HG03460 (cell line): Measurements from ENCODE around the gene PLBD2.

Experiments used
- ATAC-seq: cut with Tn5 transposase; IDR thresholded peaks from one replicate; pipeline ENCODE4 v1.9.1; 2021; ENCODE audit not compliant: unreplicated experiment

Gene PLBD2

DNA sequence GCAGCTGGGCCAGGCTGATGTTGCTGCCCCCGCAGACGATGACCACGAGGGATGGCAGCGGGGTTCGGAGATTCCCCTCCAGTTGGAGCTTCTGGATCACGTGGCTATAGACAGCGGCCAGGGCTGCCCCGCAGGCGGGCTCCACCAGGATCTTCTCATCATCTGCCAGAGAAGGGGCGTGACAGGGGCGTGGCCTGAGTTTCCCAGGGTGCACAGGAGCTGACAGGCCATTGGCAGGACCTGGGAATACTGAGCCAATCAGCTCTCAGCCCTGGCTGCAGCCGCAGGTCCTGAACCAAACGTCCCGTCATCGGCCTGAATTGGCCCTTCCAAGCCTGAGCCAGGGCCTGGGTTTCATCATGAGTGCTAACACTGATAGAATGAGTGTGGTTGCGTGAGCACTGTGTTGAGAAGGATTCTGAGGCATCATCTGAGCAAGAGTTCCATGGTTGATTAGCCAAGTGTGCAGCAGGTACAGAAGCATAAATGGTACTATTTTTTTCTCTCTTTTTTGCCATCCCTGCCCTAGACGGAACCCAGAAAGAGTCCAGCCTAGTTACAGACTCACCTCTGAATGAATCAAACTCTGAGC lies 34.7 kb downstream of the PLBD2 start:
- no peak for ATAC-seq

DNA sequence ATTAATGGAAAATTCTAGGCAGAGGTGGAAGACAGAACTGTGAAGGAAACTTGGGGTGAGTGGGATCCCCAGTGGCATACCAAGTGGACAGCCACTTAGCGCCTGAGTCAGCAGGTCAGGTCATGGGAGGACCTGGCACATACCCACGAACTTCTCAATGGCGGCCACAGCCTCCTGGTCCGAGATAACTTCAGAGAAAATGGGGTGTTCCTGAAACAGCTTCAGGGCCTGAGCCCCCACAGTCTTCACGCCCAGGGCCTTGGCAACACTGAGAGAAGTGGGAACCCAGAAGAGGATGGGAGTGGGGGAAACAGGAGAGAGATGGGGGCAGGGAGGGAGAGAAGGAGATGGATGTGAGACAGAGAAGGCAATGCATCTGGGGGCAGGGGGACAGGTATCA lies 35.4 kb downstream of the PLBD2 start:
- no peak for ATAC-seq

- no peak for ATAC-seq
Observed at GRCh38 chr12:113395119-113395518, 36.7 kb downstream of the PLBD2 start.

DNA sequence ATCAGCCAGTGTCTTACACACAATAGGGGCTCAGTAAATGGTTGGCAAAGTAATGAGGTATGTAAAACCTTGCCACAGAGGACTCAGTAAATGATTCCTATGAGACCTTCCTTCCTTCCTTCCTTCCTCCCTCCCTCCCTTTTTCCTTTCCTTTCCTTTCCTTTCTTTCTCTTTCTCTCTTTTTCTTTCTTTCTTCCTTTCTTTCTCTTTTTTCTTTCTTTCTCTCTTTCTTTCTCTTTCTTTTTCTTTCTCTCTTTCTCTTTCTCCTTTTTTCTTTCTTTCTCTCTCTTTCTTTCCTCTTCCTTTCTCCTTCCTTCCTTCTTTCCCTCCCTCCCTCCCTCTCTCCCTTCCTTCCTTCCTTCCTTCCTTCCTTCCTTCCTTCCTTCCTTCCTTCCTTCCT lies 37.8 kb downstream of the PLBD2 start:
- ATAC-seq, result no peak

DNA sequence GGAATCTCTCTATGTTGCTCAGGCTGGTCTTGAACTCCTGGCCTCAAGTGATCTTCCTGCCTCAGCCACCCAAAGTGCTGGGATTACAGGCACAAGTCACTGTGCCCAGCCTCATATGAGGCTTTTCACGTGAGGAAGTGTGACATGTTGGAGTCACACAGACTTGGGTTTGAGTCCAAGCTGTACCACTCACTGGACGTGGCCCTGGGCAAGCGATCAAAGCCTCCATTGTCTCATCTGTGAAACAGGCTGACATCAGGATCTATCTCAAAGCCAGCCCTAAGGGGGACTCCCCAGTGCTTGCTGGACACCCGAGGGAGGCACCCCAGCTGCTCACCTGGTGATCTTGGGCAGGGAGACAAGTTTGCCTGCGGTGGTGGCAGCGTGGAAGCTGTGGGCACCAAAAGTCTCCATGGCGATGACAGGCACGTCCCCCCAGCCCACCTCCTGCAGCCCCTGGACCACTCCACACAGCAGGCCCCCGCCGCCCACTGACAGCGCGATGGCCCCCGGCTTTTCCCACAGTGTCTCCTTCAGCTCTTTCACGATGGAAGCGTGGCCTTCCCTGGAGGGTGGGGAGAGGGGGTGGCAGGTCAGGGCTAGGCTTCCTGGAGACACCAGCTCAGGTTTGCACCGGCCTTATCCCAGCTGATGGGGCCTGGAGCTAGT lies 38.6 kb downstream of the PLBD2 start:
- ATAC-seq, result no peak

- ATAC-seq, result no peak
Observed at GRCh38 chr12:113397497-113398197, 39.3 kb downstream of the PLBD2 start.

DNA sequence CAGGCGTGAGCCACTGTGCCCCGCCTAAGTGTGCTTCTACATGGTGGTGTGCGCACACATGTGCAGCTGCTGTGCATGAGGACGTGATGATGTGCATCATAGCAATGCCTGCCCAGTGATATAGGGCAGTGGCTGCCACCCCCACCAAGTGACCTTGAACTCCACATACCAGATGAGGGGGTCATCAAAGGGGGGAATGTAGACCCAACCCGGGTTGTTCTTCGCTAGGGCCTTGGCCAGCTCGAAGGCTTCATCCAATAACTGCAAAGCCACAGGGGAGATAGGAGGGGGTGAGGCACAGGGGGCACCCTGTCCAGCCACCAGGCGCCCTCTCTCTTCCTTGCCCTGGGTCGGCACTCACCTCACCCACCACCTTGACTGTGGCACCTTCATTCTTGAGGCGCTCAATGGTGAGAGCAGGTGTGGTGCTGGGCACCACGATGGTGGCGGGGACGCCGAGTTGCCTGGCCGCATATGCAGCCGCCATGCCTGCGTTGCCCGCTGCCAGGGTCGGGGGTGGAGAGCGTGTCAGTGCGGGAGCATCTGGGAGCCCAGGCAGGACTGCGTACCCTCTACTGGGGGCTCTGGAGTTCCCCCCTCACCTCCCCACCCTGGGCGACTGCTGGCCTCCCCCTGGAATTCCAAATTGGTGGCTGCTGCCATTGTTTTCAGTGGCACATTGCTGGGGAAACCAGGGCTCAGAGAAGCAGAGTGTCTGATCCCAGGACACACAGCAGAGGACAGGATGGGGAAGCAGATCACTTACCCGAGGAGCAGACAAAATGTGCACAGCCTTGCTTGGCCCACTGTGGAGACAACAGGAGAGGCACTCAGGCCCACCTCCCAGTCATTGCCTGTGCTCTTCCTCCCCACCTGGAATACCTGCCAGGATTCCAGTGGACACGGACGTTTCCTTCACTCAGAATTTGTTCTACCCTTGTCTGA lies 40.2 kb downstream of the PLBD2 start:
- ATAC-seq, result no peak

DNA sequence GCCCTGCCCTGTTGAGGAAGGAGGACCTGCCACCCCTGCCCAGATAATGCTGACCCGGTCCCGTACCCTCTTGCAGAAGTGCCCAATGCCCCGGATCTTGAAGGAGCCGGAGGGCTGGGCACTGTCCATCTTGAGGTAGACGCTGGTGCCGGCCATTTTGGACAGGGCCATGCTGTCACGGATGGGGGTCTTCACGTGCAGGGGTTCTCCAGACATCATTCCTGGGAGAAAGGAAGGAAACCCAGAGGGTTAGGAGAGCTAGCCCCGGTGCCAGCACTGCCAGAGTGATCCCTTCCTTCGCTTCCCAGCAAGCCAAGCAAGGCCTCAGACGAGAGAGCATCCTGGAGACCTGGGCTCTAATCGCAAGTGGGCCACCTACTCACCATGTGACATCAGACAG lies 41.1 kb downstream of the PLBD2 start:
- ATAC-seq, result no peak

DNA sequence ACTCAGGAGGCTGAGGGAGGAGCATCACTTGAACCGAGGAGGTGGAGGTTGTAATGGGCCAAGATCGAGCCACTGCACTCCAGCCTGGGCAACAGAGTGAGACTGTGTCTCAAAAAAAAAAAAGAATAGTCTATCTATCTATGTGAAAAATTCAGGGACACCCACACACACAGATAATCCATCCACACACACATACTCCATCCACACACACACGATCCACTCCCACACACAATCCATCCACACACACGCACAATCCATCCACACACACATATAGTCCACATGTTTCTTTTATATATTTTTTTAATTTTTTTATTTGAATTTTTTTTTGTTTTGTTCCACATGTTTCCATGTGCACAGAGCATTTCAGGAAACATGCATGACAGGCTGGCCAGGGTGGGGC lies 42.0 kb downstream of the PLBD2 start:
- ATAC-seq, result no peak

GRCh38 chr12:113401066-113402000 lies 42.9 kb downstream of the PLBD2 start:
- no peak for ATAC-seq

DNA sequence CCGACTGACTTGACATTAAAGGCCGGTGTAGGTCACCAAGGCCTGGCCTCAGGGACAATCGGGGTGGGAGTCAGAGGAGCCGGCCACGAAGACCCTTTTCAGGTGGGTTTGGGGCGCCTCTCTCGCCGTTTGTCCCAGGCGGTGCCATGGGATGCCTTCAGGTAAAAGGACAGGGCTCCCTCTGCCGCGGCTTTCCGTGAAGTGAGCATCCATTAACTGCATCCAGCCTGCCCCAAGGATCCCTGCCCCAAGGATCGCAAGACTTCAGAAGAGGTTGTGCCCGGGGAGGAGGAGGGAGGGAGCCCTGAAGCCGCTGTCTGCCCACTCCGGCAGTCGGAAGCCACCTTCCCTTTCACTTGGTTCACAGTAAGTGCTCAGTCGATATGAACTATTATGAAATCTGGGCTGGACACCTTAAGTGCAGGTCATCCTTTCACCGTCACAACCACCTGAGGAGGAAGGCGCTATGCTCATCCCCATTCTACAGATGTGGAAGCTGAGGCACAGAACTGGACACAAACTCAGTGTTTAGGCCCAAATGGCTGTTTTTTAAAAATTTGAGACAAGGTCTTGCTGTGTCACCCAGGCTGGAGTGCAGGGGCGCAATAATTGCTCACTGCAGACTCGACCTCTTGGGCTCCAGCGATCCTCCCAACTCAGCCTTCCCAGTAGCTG lies 44.3 kb downstream of the PLBD2 start:
- ATAC-seq, result no peak

- no peak for ATAC-seq
Observed at GRCh38 chr12:113403435-113404415, 45.3 kb downstream of the PLBD2 start, which contains the start of gene SDS. SDS (minus strand) TSS chr12:113403887; CDS start chr12:113399708, 4,179 bp downstream.

- no peak for ATAC-seq
Observed at GRCh38 chr12:113405694-113406093, 47.3 kb downstream of the PLBD2 start.

DNA sequence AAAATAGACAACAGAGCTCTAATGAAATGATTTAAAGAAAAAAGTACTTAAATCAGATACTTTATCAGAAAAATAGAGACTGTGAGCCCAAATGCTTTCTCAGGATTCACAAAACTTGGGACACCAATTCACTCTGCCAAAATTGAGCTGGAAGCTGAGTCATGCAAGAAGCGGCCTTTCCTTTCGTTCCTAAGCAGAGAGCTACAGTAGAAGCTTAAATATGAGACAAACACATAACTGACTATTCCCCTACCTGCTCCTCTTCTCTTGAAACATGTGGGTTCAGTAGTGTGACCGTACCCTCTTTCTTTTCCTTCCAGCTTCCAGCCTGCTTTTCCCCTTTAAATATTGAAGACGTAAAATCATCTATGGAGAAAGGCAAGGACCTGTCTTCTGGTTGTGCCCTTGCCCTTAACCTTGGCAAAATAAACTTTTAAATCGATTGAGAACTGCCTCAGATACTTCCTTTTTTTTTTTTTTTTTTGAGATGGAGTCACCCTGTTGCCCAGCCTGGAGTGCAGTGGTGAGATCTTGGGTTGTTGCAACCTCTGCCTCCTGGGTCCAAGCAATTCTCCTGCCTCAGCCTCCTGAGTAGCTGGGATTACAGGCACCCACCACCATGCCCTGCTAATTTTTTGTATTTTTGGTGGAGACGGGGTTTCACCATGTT lies 49.7 kb downstream of the PLBD2 start:
- no peak for ATAC-seq

DNA sequence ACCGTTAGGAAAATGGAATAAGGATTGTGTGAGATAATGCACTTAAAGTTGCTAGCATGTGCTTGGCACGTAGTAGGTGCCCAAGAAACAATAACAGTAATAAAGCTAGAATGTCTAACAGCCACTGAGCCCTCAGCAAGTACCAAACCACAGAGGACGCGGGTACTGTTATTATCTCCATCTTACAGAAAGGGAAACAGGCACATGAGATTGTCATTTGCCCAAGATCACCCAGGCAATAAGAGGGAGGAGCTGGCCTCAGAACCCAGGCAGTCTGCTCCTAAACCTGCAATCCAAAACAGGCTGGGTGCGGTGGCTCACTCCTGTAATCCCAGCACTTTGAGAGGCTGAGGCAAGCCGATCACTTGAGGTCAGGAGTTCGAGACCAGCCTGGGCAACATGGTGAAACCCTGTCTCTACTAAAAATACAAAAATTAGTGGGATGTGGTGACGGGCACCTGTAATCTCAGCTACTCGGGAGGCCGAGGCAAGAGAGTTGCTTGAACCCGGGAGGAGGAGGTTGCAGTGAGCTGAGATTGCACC lies 50.4 kb downstream of the PLBD2 start:
- ATAC-seq, result no peak

DNA sequence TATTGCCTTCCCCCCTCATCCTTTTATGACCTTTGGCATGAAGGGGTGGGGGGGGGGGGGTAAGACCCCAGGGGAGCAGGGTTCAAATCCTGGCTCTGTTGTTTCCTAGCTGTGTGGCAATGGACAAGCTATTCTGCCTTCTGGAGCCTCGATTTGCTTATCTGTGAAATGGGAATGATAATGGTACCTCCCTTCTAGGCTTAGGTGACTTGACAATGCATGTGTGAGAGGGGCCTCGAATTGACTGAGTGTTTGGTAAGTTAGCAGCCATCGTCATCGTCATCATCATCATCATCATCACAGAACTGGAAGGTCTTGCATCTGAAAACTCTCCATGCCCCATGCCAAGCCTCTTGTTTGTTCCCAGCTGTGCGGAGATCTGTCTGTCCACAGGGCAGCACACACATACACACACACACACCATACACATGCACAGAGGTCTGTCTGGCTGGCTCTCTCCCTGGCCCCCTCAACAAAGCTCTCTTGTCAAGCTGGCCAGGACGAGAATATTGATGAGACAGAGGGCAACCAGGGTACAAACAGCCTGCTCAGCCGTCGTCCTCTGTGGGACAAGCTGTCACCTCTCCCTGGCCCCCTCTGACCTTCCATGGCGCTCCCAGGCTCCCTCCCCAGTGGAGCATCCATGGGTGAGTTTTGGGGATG lies 51.2 kb downstream of the PLBD2 start:
- no peak for ATAC-seq

- no peak for ATAC-seq
Observed at GRCh38 chr12:113413488-113413939, 55.1 kb downstream of the PLBD2 start.
